ENCODE data around the gene SUSD6. TPM values are rescaled to one million over a fixed set of nuclear protein-coding genes. Genes with fewer than 3 reads are reported as not detected.
A peak's percentile ranks its signal among the peaks of the same experiment; 100 is the strongest.

The SUSD6 gene
- total and polyA plus RNA-seq, 12 donors: 5.9 to 46.3 (median 25.2) TPM

DNA sequence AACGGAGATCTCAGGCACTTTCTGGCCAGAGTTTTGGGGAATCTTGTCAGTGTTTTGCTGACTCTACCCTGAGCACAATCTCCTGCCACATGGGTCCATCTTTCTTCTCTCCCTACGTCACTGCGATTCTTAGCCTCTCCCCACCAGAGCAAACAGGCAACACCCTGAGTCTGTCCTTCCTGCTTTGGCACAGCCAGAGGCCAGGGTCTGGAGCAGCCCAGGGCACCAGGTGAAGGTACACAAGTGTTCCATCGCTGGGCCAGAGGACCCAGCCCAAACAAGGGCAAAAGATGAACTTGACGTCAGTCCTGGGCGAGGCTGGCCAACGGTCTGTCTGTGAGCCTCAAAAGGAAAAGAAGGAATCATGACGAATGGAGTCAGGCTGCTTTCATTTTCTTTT, 24.0 kb upstream of the SUSD6 start:
- WGBS, 2 donors: 64 to 69% methylated on average over 8 of the region's 8 CpGs
- peak in 3 of 8 donors; percentile 28 to 61 (median 40) for ATAC-seq
- TF ChIP-seq, protein P1, sequence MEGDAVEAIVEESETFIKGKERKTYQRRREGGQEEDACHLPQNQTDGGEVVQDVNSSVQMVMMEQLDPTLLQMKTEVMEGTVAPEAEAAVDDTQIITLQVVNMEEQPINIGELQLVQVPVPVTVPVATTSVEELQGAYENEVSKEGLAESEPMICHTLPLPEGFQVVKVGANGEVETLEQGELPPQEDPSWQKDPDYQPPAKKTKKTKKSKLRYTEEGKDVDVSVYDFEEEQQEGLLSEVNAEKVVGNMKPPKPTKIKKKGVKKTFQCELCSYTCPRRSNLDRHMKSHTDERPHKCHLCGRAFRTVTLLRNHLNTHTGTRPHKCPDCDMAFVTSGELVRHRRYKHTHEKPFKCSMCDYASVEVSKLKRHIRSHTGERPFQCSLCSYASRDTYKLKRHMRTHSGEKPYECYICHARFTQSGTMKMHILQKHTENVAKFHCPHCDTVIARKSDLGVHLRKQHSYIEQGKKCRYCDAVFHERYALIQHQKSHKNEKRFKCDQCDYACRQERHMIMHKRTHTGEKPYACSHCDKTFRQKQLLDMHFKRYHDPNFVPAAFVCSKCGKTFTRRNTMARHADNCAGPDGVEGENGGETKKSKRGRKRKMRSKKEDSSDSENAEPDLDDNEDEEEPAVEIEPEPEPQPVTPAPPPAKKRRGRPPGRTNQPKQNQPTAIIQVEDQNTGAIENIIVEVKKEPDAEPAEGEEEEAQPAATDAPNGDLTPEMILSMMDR (IDR thresholded peaks at IDR 0.05): no peak
- no peak for DNase-seq
- no peaks in the 10 kb centered on the region for H3K36me3 ChIP-seq
- H3K9me3 ChIP-seq: no peaks in the 10 kb centered on the region
- no peaks in the 10 kb centered on the region for H3K27me3 ChIP-seq
- intact Hi-C loops (cut with DNase I): loop anchor here in 4 of 10 donors (5.0 to 10.0 kb wide), 2 partner anchors 140 to 437 kb away; no protein-coding TSS in a partner anchor
- peaks cover 0 to 36% (median 14%) of the 10 kb centered on the region in 9 donors for H3K4me1 ChIP-seq
- peak overlapping the region in 2 of 10 donors; percentile 26 to 56 for H3K27ac ChIP-seq
- no peak overlapping the region for H3K4me3 ChIP-seq

DNA sequence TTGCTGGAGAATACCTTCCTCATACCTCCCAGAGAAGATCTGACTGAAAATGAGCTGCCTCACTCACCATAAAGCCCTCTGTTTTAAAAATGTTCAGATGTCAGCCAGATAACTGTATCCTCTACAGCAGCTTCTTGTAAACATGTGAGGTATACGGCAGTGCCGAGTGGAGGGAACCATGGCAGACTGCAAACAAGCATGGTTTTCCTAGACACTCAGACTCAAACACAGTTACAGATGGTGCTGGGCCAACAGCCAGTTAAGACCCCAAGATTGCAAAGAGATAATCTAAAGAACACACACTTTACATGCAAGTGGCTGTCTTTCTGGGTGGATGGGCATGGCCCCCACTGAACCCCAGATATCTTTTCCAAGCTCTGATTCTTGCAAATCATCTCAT, 20.1 kb upstream of the SUSD6 start:
- no peaks in the 10 kb centered on the region for H3K36me3 ChIP-seq
- H3K9me3 ChIP-seq: no peaks in the 10 kb centered on the region
- WGBS, 2 donors: 95 to 97% methylated on average over 2 of the region's 2 CpGs
- H3K27me3 ChIP-seq: no peaks in the 10 kb centered on the region
- peaks cover 0 to 16% (median 5%) of the 10 kb centered on the region in 9 donors for H3K4me1 ChIP-seq
- H3K4me3 ChIP-seq: no peak overlapping the region
- intact Hi-C loops (cut with DNase I): no loop called here
- no peak overlapping the region for H3K27ac ChIP-seq
- no peak for ATAC-seq
- DNase-seq: no peak
- TF ChIP-seq, protein P1 (IDR thresholded peaks at IDR 0.05): no peak

- DNase-seq: peak in 1 of 2 donors; percentile 34
- H3K4me3 ChIP-seq: peak overlapping the region in 3 of 10 donors; percentile 7 to 33 (median 8)
- H3K27ac ChIP-seq: peak overlapping the region in 1 of 10 donors; percentile 40
- H3K36me3 ChIP-seq: no peaks in the 10 kb centered on the region
- peak in 7 of 8 donors; percentile 37 to 81 (median 58) for ATAC-seq
- 50 to 51% methylated on average over 6 of the region's 6 CpGs for WGBS, 2 donors
- intact Hi-C loops (cut with DNase I): no loop called here
- H3K27me3 ChIP-seq: no peaks in the 10 kb centered on the region
- TF ChIP-seq, protein P1 (IDR thresholded peaks at IDR 0.05): no peak
- H3K9me3 ChIP-seq: no peaks in the 10 kb centered on the region
- H3K4me1 ChIP-seq: peaks cover 0 to 8% (median 0%) of the 10 kb centered on the region in 9 donors
These were observed 18.2 kb upstream of the SUSD6 start for GRCh38 chr14:69593018-69593677.

DNA sequence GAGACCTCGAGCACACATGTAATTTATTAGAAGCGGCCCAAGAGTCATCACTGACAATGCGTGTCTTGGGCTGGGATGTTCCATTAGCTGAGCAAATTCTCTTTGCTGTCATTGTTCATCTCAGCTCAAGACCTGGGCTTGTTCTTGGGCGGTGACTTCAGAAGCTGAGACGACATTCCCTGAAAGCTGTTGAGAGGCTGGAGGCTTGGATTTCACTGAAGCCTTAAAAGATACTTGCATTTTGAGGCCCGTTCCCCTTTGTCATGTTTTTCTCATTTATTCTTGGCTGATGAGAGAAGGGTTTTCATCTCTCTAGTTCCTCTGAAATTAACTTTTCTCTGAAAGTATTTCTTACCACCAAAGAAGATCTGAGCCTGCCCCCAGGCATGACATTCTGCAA, 16.6 kb upstream of the SUSD6 start:
- Histone ChIP-seq H3K9me3 (no peaks in the 10 kb centered on the region), H3K36me3 (no peaks in the 10 kb centered on the region), H3K27me3 (no peaks in the 10 kb centered on the region), H3K27ac (no peak overlapping the region), H3K4me1 (peaks cover 0 to 8% (median 0%) of the 10 kb centered on the region in 9 donors), H3K4me3 (no peak overlapping the region)
- DNase-seq: no peak
- TF ChIP-seq, protein P1 (IDR thresholded peaks at IDR 0.05): no peak
- WGBS, 2 donors: 95% methylated on average over 6 of the region's 6 CpGs
- intact Hi-C loops (cut with DNase I): no loop called here
- no peak for ATAC-seq
